K562 (cell line): ENCODE data around the gene PRKX. TPM values are rescaled to one million over a fixed set of nuclear protein-coding genes. Genes with fewer than 3 reads are reported as not detected.

Source experiments
- CCAR2 ChIP-seq: fragments of 200-400 bp; formaldehyde crosslinking; IDR thresholded peaks from 2 replicates; pipeline ENCODE4 v1.6.1; 2017; ENCODE audit warnings: mild to moderate bottlenecking, low read depth, low read length
- ZBTB17 ChIP-seq: fragments of 450-650 bp; formaldehyde crosslinking; IDR thresholded peaks from 2 replicates; pipeline ENCODE4 v1.4.0; 2020; ENCODE audit warnings: mild to moderate bottlenecking
- ZBTB40 ChIP-seq, 2 experiments: fragments of 450-650 bp in 1 of 2; sonication (generic) in 1 of 2; formaldehyde crosslinking in 1 of 2; IDR thresholded peaks; 2 replicates each; pipeline versions ENCODE4 v1.7.1 to v1.9.0; 2016 to 2022; ENCODE audit warnings: inconsistent platforms in 1 of 2, mild to moderate bottlenecking in 1 of 2, missing genetic modification reagents in 1 of 2
- polyA plus RNA-seq, 8 experiments: library from polyadenylated mRNA; depleted of rRNA in 4 of 8; stranded (reverse) in 5 of 8; unstranded in 3 of 8; fragments of >200 nt; fragmentation: Nextera tagmentation in 2 of 8; fragmentation: Illumina TruSeq in 1 of 8; extraction: Ambion mirVana in 2 of 8; extraction: Trizol in 1 of 8; gene quantifications; 2 replicates each; pipeline versions ENCODE4 v1.2.1 to v1.2.3, GENCODE V29; 2011 to 2014; ENCODE audit warnings: inconsistent platforms in 1 of 8, missing spikeins in 1 of 8
- total RNA-seq, 7 experiments: library from RNA; depleted of rRNA in 6 of 7; stranded (reverse); fragments of >200 nt in 6 of 7; fragmentation: Illumina TruSeq in 2 of 7; extraction: Trizol in 2 of 7; gene quantifications; 2 replicates each; pipeline versions ENCODE4 v1.2.1 to v1.2.3, GENCODE V29; 2011 to 2021; ENCODE audit warnings: low replicate concordance in 1 of 7
- TF ChIP-seq, protein P1 (sequence below): fragments of 450-650 bp; IDR thresholded peaks from 2 replicates; pipeline ENCODE4 v1.6.1; 2016; ENCODE audit warnings: mild to moderate bottlenecking

The PRKX gene
- total and polyA plus RNA-seq, 9 of the 15 experiments (the other 6 are each of a cell fraction or from before 2014, with no cell fraction given): 3.3 to 29.4 (median 23.7) TPM

DNA sequence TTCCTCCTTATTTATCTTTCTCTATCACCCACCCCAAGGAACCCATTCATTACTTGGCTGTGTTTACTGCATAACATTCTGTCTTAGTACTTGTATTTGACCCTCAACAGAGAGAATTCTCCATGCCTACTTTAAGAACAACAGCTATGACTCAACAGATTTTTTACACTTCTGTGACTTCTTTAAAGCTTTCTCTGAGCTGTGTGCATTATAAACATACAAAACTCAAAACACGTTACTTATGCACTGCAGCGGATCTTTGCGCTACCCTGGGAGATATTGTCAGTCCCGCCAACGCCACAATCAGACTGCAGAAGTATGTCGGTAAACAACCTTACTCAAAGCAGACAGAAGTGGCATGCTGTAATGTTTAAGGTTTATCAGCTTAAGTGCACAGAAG, 35.1 kb downstream of the PRKX start (continued):
- TF ChIP-seq ZBTB40 (IDR thresholded peaks at IDR 0.05): no peak
- no peak for TF ChIP-seq ZBTB40 (CRISPR knock-in tag; IDR thresholded peaks at IDR 0.05)
- no peak for TF ChIP-seq CCAR2
- TF ChIP-seq, protein P1, sequence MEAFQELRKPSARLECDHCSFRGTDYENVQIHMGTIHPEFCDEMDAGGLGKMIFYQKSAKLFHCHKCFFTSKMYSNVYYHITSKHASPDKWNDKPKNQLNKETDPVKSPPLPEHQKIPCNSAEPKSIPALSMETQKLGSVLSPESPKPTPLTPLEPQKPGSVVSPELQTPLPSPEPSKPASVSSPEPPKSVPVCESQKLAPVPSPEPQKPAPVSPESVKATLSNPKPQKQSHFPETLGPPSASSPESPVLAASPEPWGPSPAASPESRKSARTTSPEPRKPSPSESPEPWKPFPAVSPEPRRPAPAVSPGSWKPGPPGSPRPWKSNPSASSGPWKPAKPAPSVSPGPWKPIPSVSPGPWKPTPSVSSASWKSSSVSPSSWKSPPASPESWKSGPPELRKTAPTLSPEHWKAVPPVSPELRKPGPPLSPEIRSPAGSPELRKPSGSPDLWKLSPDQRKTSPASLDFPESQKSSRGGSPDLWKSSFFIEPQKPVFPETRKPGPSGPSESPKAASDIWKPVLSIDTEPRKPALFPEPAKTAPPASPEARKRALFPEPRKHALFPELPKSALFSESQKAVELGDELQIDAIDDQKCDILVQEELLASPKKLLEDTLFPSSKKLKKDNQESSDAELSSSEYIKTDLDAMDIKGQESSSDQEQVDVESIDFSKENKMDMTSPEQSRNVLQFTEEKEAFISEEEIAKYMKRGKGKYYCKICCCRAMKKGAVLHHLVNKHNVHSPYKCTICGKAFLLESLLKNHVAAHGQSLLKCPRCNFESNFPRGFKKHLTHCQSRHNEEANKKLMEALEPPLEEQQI: no peak
- no peak for TF ChIP-seq ZBTB17 (CRISPR knock-in tag)
